Measurements from ENCODE around the gene CSRNP2.

- no peak for TF ChIP-seq CTCF (IDR thresholded peaks at IDR 0.05; ENCODE audit: poor library complexity)
- TF ChIP-seq EZH2 (IDR thresholded peaks at IDR 0.05; ENCODE audit: borderline replicate concordance), result no peak
These were observed 70.0 kb downstream of the CSRNP2 start for GRCh38 chr12:51013441-51013840.

Measured in hepatocyte (in vitro differentiated cells).